OCI-M2 (cell line): ENCODE results near the gene COL23A1.

ENCODE experiments used
- DNase-seq: peaks from one replicate; lab custom pipeline; 2025; ENCODE audit not compliant: unreplicated experiment; lab: John Stamatoyannopoulos, UW

Gene COL23A1

GRCh38 chr5:178439493-178440180, 150.6 kb downstream of the COL23A1 start:
- DNase-seq = no peak

- no peak for DNase-seq
Measured at GRCh38 chr5:178438796-178439195, 151.4 kb downstream of the COL23A1 start.

GRCh38 chr5:178437386-178438075, 152.7 kb downstream of the COL23A1 start:
- no peak for DNase-seq

GRCh38 chr5:178436326-178436940, 153.8 kb downstream of the COL23A1 start:
- DNase-seq = no peak

- DNase-seq = no peak
Measured at GRCh38 chr5:178435321-178436238, 154.6 kb downstream of the COL23A1 start.

GRCh38 chr5:178434851-178435250, 155.3 kb downstream of the COL23A1 start:
- no peak for DNase-seq

GRCh38 chr5:178434016-178434761, 156.0 kb downstream of the COL23A1 start:
- no peak for DNase-seq

GRCh38 chr5:178433273-178433775, 156.9 kb downstream of the COL23A1 start:
- no peak for DNase-seq

- DNase-seq = no peak
Measured at GRCh38 chr5:178432421-178433272, 157.5 kb downstream of the COL23A1 start.

- DNase-seq = no peak
Measured at GRCh38 chr5:178431782-178432165, 158.4 kb downstream of the COL23A1 start.

- no peak for DNase-seq
Measured at GRCh38 chr5:178431063-178431781, 159.0 kb downstream of the COL23A1 start.

GRCh38 chr5:178430186-178431062, 159.8 kb downstream of the COL23A1 start:
- DNase-seq = no peak

GRCh38 chr5:178429491-178430185, 160.6 kb downstream of the COL23A1 start:
- DNase-seq = no peak

- DNase-seq = no peak
Measured at GRCh38 chr5:178429156-178429468, 161.1 kb downstream of the COL23A1 start.

- no peak for DNase-seq
Measured at GRCh38 chr5:178428341-178429155, 161.6 kb downstream of the COL23A1 start.

GRCh38 chr5:178427576-178428197, 162.5 kb downstream of the COL23A1 start:
- no peak for DNase-seq
